SKM-1 treated with dmso at 0.1 percent for 144 hours (cell line): ENCODE results near the gene RPL19.

ENCODE experiments used
- DNase-seq: peaks from one replicate; lab custom pipeline; 2025; ENCODE audit not compliant: unreplicated experiment; lab: John Stamatoyannopoulos, UW

RPL19 gene

DNA sequence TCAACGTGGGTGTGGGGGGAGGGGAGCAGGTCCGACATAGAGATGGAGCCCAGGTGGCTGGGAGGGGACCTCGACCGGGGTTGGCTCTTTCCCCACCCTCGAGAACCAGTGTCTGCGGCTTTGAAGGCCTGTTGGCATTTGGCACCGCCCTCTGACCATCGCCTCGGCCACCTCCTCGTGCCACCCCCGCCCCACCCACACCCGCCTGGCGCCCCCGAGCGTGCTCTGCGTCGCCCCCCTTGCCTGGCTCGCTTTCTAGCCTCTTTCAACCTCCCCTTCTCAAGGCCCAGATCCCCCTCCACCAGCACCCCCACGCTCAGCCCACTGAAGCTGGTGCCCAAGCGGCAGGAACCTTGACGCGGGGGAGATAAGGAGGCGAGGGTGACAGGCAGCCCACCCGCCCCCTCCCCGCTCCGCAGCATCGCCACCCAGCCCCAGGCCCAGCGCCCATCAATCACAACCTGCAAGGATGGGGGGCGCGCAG is 3.2 kb upstream of the RPL19 start:
- DNase-seq = no peak

DNA sequence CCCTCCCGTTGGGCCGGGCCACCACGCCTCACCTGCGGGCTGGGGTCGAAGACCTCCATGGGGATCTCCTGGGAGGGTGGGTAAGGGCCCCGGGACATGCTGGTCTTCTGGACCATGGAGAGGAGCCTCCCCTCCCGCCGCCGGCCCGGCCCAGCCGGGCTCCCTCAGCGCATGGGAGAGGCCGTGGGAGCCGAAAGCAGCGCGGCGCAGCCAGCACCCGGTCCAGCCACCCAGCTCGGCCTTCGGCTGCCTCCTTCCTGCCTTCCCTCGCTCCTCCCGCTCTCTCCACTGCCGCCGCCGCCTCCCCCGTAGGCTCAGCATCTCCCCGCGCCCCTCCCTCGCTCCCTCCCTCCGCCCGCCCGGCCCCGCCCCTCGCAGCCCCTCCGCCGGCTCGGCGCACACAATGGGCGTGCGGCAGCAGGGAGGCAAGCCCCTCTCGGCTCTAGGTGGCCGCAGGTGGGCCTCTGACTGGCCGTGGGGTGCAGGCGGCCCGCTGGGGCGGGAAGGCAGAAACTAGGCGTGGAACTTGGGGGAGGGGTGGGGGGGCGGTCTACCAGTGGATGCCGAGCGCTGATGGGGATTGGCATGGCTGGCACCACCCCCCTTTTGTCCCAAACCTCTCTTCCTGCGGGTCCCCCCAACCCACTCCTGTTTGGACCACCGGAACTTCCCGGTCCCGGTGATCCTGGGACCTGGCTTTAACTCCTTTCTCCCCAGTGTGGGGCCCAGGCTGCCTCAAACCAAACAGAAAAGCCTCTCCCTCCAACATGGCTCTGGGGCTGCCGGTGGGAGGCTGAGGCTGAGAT is 2.5 kb upstream of the RPL19 start, which contains the start of gene CACNB1:
Gene CACNB1 (minus strand): TSS at position 290 of the 806 bp plus-strand sequence. CDS start 174 bp downstream, at position 116.
- no peak for DNase-seq

DNA sequence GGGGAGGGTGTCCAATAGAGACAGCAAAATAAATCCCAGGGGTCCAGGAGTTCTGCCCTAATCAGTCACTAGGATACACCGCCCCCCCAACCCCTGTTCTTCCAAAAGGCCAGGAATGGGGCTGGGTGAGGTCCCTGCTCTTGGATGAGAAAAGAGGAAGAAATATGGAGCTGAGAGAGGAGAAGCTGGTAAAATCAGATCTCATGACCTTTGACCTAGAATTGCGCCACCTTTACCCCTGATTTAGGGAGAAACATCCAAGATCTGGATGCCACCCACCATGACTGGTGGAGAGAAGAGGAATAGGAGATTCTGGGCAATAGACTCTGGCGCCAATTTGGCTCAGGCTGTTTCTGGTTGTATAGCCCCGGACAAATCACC is 1.9 kb upstream of the RPL19 start:
- no peak for DNase-seq

DNA sequence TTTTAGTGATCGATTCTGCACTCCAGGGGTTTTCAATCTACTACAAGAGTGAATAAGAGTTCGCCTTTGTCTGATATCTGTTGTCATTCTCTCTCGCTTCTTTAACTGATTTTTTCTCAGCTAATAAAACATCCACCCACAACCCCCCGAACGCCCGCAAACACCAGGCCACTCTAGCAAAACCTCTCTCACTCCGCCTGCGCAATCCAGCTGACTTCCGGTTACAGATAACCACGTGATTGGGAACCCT is 338 bp upstream of the RPL19 start:
- peak; percentile 93 for DNase-seq

DNA sequence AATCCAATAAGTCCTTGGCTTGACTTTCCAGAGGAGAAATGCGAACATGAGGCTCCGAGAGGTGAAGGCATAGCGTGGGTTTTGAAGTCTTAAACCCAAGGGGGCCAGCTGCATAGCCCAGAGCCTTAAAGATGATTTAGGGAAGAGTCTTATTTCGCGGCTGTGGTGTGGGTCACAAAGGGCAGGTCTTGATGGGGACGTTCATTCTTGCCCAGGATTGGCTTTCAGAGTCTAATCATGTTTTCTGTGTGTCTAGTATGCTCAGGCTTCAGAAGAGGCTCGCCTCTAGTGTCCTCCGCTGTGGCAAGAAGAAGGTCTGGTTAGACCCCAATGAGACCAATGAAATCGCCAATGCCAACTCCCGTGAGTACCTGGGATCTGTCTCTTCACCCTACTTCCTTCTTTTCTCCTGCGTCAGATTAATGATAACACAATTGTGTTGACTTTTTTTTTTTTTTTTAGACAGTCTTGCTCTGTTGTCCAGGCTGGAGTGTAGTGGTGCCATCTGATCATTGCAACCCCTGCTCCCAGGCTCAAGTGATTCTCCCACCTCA is 951 bp downstream of the RPL19 start:
- DNase-seq = no peak

DNA sequence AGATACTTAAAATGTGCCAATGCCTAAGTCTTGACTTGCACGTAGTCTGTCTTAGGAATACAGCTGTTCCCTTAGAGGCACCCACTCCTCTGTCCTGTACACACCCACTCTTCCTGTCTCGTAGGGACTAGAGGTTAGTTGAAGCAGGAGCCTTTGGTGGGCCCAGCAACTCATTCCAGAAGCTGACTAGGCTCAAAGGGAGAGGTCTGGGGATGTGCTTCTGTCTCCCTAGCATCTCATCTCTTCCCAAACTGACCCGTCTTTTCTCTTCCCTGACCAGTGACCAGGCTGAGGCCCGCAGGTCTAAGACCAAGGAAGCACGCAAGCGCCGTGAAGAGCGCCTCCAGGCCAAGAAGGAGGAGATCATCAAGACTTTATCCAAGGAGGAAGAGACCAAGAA is 4.2 kb downstream of the RPL19 start:
- no peak for DNase-seq

DNA sequence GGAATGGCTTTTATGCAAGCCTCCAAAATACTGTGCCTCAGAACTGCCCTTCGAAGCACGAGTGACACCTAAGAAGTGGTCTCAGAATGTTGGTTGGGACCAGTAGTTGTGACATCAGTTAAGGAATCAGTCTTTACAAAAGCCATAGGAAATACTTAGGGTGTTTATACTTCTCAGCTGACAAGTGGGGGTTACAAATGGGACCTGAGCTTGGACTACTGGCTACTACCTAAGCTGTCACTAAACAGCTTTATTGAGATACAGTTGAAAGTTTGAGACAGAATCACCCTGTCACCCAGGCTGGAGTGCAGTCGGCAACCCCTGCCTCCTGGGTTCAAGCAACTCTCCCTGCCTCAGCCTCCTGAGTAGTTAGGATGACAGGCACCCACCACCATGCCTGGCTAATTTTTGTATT is 5.0 kb downstream of the RPL19 start:
- no peak for DNase-seq

DNA sequence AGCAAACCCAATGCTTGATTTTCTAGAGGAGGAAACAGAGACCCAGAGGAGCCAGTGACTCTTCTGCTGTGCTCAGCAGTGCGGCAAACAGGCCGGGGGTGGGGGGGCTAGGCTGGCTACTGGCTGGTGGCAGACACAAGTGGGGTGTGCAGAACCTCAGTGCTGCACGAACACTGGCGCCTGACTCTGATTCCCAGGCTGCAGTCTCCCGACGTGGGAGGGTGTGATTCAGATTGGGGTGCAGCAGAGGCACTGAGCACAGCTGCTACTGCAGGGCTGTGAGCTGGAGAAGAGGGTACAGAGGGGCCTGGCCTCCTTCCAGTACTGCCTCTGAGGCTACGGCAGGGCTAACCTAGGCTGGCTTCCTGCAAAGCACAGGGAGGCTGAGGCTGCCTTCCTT is 8.1 kb downstream of the RPL19 start:
- DNase-seq = no peak

DNA sequence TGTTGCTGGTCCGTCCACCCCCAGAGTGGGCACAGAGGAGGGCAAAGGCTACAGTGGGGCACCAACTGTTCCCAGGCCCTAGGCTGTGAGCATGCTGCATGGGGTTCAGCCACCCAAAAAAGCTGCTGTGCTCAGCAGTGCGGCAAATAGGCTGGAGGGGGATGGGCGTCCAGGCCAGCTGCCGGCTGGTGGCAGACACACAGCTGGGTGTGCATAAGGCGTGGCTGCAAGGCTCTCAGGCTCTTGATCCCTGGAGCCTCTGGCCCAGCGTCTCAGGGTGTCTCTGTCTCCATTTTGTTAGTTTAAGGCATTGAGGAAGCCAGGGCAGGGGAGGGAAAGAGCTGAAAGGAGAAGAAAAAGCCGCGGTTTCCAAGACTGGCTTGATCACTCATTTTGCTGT is 8.8 kb downstream of the RPL19 start:
- peak; percentile 35 for DNase-seq

DNA sequence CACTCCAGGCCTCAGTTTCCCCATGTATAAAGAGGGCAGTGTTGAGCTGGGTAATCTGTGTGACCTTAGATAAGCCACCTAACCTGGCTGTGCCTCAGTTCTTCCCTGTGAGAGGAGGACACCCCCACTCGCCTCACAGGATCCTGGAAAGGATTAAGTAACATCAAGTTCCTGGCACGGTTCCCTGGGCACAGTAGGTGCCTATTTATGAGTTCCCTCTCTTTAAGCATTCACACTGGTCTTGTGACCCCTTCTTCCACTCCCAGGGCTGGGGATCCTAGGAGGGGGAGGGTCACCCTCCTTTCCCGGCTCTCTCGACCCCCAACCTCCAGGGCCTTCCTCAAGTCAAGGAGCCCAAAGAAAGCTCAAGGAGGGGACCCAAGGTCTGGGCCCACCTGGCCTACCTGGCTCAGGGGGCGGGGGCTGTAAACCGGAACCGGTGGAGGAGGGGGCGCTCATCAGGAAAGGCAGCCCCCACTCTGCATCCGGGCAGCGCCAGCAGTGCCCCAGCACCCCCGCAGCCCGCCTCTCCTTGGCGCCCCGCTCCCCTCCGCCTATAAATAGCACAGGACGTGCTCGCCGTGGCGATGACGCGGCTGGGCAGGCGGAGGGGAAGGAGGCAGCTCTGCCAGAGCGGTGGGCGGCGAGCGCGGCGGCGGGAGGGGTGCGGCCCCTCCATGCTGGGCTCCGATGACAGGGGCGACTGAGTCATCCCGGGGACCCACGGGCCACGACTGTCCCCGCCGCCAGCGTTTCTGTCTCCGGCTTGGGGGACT is 9.4 kb downstream of the RPL19 start:
- no peak for DNase-seq

DNA sequence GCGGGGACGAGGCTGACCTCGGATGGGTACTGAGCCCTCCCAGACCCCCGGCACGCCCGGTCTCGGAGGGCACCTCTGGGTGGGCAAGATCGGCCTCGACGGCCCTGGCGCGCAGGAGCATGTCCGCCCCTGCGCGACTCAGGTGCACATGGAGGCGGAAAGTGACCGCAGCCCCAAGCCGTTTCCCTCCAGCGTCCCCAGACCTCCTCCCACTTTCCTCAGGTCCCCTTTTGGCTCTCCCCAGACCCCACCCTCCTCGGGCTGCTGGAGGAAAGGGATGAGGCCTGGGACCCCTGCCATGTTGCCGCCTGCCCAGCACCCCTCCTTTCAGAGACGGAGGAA is 10.0 kb downstream of the RPL19 start:
- no peak for DNase-seq

DNA sequence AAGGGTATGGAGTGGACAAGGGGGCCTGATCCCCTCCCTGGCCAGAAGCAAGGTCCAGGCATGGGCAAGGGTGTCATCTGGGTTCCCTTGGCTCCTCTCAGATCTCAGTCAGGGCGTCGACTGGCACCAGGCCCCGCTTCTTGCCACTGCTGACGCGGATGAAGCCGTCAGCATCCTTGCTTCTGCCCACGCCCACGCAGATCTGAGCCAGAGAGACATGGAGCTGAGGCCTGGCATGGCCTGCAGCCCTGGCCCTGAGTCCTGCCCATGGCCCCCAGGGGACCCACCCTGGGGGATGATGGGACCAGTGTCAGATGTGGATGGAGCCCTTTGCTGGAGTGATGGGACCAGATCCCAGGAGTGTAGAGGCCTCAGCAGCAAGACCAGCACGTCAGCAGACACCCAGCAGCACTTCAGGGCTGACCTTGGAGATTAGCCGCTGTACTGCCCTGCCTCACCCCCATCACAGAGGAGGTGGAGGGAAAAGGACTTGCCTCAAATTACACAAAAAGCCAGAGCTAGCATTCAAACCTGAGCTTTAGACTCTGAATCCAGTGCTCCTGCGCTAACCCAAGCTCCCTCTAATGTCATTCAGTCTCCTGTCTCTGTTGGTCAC is 12.2 kb downstream of the RPL19 start:
- DNase-seq = no peak

DNA sequence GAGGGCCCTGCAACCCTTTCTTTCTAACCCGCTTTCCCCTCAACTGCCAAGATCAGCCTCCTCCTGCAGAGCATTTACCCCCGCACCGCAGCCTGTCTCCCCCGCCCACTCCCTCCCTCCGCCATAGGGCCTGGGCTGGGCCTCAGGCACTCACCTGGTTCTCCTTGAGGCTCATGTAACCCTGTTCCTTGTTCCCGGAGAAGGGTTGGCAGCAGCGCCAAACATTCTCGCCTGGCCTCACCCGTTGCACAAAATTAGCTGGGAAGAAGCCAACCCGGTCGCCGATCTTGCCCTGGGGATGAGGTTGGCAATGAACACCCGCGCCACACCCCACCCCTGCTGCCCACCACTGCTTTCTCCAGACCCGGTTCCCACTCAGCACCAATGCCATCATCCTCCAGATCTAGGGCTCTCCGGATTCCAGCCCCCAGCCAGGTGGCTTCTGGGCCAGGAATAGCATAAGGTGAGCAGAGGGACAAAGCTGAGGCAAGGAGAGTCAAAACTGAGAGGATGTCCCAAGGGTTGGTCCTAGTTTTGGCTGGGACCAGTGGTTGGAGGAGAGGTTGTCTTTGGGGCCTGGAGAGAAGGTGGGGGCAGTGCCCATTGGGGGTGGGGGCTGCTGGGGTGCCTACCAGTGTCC is 12.9 kb downstream of the RPL19 start:
- DNase-seq = no peak

DNA sequence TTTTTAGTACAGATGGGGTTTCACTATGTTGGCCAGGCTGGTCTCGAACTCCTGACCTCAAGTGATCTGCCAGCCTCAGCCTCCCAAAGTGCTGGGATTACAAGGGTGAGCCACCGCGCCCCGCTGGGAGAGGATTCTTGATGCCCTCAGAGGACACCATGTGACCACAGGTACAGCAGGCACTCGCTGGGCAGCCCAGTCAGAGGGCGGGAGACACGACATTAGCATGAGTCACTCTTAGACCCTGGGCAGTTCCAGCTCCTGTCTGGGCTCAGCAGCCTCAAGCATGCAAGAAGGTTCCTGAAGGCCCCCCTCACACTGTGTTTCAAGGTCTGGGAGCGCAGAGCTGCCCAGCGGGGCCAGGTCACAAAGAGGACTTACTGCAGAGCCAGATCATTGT is 13.8 kb downstream of the RPL19 start:
- no peak for DNase-seq

DNA sequence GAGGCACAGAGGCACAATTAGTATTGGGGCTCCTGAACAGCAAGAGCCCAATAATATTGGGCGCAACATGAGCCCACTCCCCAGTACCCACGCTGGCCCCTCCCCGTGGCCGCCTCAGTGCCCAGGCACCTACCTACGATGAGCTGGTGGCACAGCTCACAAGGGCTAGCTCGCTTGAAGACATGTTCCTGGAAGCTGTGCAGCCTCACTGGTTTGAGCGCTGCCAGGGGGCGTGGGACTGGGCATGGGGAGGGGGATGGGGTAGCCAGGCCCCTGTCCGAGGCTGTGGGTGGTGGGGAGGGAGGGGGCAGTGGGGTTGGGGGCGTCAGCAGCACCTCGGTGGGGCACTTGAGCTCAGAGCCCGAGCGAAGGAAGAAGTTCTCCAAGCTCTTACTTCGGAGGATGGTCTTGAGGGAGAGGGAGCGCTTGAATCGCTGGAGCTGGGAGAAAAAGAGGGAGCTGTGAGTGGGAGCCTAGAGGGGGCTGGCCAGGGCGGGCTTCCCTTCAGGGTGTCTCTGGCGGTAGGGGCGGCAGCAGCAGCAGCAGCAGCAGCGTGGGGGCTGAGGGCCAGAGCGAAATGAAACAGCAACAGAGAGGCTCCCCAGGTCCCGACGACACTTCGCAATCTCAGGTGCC is 17.8 kb downstream of the RPL19 start:
- no peak for DNase-seq

DNA sequence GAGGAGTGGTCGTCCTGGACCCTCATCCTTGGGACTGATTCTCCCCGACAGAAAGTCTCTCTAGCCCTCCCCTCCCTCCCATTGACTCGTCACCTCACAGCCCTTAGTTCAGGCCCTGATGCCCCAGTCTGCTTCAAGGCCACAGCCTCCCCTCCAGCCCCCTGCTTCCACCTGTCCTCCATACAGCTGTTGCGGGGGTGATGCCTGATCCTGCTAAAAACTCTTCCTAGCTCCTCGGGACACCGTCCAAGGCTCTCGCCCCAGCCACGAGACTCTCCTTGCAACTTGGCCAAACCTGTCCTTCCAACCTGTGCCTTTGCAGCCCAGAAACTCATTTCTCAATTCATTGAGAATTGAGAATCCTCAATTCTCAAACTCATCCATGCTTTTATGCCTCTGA is 18.8 kb downstream of the RPL19 start:
- DNase-seq = no peak

DNA sequence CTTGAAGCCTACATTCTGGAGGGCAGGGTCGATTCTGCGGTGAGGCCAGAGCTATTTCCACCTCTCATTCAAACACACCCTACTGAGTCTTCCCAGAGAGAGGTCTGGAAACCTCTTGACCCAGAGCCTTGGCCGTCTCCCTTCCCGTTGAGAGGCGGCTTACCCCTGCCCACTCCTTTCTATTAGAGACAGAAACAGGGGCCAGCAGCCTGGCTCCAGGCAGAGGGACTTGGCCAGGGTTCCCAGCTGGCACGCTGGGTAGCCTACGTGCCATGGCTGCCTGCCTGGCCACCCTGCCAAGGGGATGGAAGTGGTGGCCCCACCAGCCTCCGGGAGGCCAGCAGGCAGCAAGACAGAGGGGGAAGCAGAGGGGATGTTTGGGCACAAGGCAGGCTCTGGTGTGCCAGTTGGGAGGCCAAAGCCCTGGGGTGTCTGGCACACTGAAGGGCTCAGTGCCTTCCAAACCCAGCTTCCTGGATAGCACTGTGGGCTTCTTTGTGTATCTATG is 19.6 kb downstream of the RPL19 start:
- no peak for DNase-seq

DNA sequence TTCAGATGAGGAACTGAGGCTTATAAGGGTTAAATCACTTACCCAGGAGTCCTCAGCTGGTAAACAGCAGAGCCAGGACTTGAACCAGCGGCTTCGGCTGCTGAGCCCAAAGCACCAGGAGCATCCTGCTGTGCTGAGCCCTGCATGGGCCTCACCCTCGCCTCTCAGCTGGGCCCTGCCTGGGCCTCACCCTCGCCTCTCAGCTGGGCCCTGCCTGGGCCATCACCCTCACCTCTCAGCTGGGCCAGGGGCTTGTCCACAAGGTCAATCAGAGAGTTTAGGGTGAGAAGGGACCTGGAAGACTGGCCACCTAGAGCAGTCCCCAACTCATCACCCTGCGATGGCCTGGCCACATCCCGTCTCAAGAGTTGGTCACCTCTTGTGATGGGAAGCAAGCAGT is 21.5 kb downstream of the RPL19 start:
- DNase-seq = no peak

DNA sequence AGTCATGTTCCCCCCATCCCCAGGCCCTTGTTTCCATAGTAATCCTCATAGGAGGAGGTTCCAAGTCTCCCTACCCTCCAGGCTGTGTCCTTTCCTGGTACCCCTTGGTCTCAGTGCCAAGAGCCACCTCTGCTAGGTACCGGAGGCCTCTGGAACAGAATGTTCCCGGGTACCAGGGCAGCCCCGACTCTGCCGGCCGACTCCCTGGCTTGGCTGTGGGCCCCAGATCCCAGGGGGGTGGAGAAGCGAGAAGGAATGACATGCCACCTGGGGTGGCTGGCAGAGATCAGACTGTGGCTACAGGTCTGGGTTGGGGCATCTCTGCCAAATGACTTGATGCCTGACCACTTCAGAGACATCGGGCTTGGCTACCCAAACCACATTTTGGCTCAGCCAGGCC is 22.1 kb downstream of the RPL19 start:
- no peak for DNase-seq

DNA sequence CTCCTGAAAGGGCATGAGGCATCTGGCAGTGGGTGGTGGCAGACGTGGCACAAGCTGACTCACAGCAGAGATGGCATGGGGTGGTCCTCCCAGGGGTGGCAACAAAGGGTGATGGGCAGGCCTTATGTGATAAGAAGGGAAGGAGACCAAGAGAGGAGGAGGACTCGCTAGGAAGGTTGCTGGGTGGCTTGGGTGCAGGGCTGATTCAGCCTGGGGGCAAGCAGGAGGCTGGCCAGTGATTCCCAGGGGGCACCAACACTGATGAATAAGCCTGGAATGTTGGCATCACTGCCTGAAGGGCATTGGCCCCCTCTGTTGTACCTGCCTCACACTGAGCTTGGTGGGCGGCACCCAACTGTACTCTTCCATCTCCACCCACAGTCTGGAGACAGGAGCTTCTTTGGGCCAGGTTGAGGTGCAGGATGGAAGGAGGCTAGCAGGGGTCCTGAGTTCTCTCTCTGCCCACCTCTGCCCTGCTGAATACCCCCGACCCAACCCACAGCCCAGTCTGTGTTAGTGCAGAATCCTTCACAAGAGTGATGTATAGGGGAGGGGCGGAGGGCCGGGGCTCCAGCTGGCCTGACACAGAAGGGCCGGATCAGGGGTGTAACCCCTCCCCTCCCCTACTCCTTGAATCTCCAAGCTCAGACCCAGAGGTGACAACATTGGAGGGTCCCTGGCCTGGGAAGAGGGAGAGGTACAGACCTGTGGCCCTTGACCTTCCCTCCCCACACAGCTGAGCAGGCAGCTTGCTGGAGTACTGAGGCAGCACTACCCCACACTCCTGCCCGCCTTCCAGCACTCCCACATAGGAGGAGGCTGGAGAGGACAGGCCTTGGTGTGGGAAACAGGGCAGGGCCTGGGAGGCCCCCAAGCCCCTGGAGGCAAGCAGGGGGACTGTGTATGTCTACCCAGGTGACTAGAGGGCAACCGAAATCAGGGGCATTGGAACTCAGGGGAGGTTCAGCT is 23.1 kb downstream of the RPL19 start:
- DNase-seq = no peak
